ENCODE results near the gene HOPX.
A peak's percentile ranks its signal among the peaks of the same experiment; 100 is the strongest.
"Not testable (repeated sequence)": the region's sequence is repeated elsewhere in the genome, so short reads cannot be mapped to it uniquely, and the experiment has no call there.

Gene HOPX

GRCh38 chr4:56704089-56704871, 23.2 kb upstream of the HOPX start:
- no peaks in the 10 kb centered on the region for H3K9me3 ChIP-seq (ENCODE audit: control insufficient read depth, low read length)
- no peaks in the 10 kb centered on the region for H3K36me3 ChIP-seq (ENCODE audit: control insufficient read depth, insufficient read depth, low read length)
- 87 to 90% methylated on average over 7 of the region's 7 CpGs for WGBS, 2 experiments
- no peak overlapping the region for H3K27ac ChIP-seq (ENCODE audit: insufficient read depth, low read depth, low read length, poor library complexity, severe bottlenecking)
- H3K4me3 ChIP-seq (ENCODE audit: insufficient read depth, low read depth, low read length): no peak overlapping the region
- peaks cover 7% of the 10 kb centered on the region for H3K4me1 ChIP-seq (ENCODE audit: control insufficient read depth, insufficient read depth, low read length)
- no peaks in the 10 kb centered on the region for H3K27me3 ChIP-seq (ENCODE audit: control insufficient read depth, insufficient read depth, low read length, poor library complexity, severe bottlenecking)

GRCh38 chr4:56703378-56703777, 22.3 kb upstream of the HOPX start:
- Histone ChIP-seq H3K27me3 (ENCODE audit: control insufficient read depth, insufficient read depth, low read length, poor library complexity, severe bottlenecking) (no peaks in the 10 kb centered on the region), H3K4me1 (ENCODE audit: control insufficient read depth, insufficient read depth, low read length) (peaks cover 7% of the 10 kb centered on the region), H3K36me3 (ENCODE audit: control insufficient read depth, insufficient read depth, low read length) (no peaks in the 10 kb centered on the region), H3K4me3 (ENCODE audit: insufficient read depth, low read depth, low read length) (no peak overlapping the region), H3K9me3 (ENCODE audit: control insufficient read depth, low read length) (no peaks in the 10 kb centered on the region), H3K27ac (ENCODE audit: insufficient read depth, low read depth, low read length, poor library complexity, severe bottlenecking) (no peak overlapping the region)
- 88 to 93% methylated on average over 5 of the region's 5 CpGs for WGBS, 2 experiments

DNA sequence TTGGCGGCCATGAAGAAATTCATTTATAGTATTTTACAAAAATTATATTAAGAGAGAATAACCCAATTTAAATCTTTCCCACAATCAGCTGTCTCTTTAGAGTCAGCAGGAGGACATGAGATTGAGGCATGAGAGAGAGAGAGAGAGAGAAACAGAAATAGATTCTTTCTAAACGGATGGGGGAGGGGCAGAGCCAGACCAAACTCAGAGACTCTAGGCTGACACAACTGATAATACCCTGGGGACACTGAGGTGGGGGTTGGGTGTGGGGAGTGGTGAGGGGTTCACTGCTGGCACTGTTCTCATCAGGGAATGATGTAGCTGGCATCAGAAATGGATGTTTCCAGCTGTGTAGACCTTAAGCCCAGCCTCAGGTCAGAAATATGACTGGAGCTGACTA, 20.5 kb upstream of the HOPX start:
- no peaks in the 10 kb centered on the region for H3K36me3 ChIP-seq (ENCODE audit: control insufficient read depth, insufficient read depth, low read length)
- H3K9me3 ChIP-seq (ENCODE audit: control insufficient read depth, low read length): no peaks in the 10 kb centered on the region
- no peak overlapping the region for H3K4me3 ChIP-seq (ENCODE audit: insufficient read depth, low read depth, low read length)
- WGBS, 2 experiments: 45 to 46% methylated on average over 1 of the region's 2 CpGs
- H3K27ac ChIP-seq (ENCODE audit: insufficient read depth, low read depth, low read length, poor library complexity, severe bottlenecking): no peak overlapping the region
- no peaks in the 10 kb centered on the region for H3K27me3 ChIP-seq (ENCODE audit: control insufficient read depth, insufficient read depth, low read length, poor library complexity, severe bottlenecking)
- peaks cover 7% of the 10 kb centered on the region for H3K4me1 ChIP-seq (ENCODE audit: control insufficient read depth, insufficient read depth, low read length)

GRCh38 chr4:56701161-56701480, 20.0 kb upstream of the HOPX start:
- no peaks in the 10 kb centered on the region for H3K9me3 ChIP-seq (ENCODE audit: control insufficient read depth, low read length)
- no peaks in the 10 kb centered on the region for H3K27me3 ChIP-seq (ENCODE audit: control insufficient read depth, insufficient read depth, low read length, poor library complexity, severe bottlenecking)
- no peak overlapping the region for H3K4me3 ChIP-seq (ENCODE audit: insufficient read depth, low read depth, low read length)
- 92 to 94% methylated on average over 4 of the region's 4 CpGs for WGBS, 2 experiments
- no peak overlapping the region for H3K27ac ChIP-seq (ENCODE audit: insufficient read depth, low read depth, low read length, poor library complexity, severe bottlenecking)
- peaks cover 7% of the 10 kb centered on the region for H3K4me1 ChIP-seq (ENCODE audit: control insufficient read depth, insufficient read depth, low read length)
- no peaks in the 10 kb centered on the region for H3K36me3 ChIP-seq (ENCODE audit: control insufficient read depth, insufficient read depth, low read length)

GRCh38 chr4:56699537-56700105, 18.5 kb upstream of the HOPX start:
- H3K4me1 ChIP-seq (ENCODE audit: control insufficient read depth, insufficient read depth, low read length): peaks cover 7% of the 10 kb centered on the region
- 95 to 98% methylated on average over 2 of the region's 2 CpGs for WGBS, 2 experiments
- no peaks in the 10 kb centered on the region for H3K9me3 ChIP-seq (ENCODE audit: control insufficient read depth, low read length)
- no peaks in the 10 kb centered on the region for H3K27me3 ChIP-seq (ENCODE audit: control insufficient read depth, insufficient read depth, low read length, poor library complexity, severe bottlenecking)
- no peak overlapping the region for H3K27ac ChIP-seq (ENCODE audit: insufficient read depth, low read depth, low read length, poor library complexity, severe bottlenecking)
- no peak overlapping the region for H3K4me3 ChIP-seq (ENCODE audit: insufficient read depth, low read depth, low read length)
- no peaks in the 10 kb centered on the region for H3K36me3 ChIP-seq (ENCODE audit: control insufficient read depth, insufficient read depth, low read length)

DNA sequence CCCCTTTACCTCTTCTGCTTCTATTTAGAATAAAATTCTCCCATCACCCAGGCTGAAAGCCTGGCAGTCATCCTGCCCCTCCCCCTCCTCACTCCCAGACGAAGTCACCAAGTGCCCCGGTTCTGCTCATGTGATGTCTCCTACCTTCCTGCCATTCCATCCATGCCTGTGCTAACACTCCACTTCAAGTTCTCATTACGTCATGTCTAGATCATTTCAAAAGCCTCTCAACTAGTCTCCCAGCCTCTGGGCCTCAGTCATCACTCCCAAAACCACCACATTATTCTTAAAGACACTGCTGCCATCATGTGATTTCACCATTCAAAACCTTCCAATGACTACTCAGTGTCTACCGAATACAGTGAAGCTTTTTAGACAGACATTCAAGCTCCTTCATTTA, 17.2 kb upstream of the HOPX start:
- Histone ChIP-seq H3K36me3 (ENCODE audit: control insufficient read depth, insufficient read depth, low read length) (no peaks in the 10 kb centered on the region), H3K4me1 (ENCODE audit: control insufficient read depth, insufficient read depth, low read length) (no peaks in the 10 kb centered on the region), H3K4me3 (ENCODE audit: insufficient read depth, low read depth, low read length) (no peak overlapping the region), H3K9me3 (ENCODE audit: control insufficient read depth, low read length) (no peaks in the 10 kb centered on the region), H3K27me3 (ENCODE audit: control insufficient read depth, insufficient read depth, low read length, poor library complexity, severe bottlenecking) (no peaks in the 10 kb centered on the region), H3K27ac (ENCODE audit: insufficient read depth, low read depth, low read length, poor library complexity, severe bottlenecking) (no peak overlapping the region)
- WGBS, 2 experiments: 76 to 77% methylated on average over 4 of the region's 4 CpGs

GRCh38 chr4:56696056-56696455, 15.0 kb upstream of the HOPX start:
- H3K4me1 ChIP-seq (ENCODE audit: control insufficient read depth, insufficient read depth, low read length): peaks cover 3% of the 10 kb centered on the region
- whole genome bisulfite sequencing, 2 experiments: 87 to 90% methylated on average over 5 of the region's 5 CpGs

GRCh38 chr4:56693476-56693875, 12.4 kb upstream of the HOPX start:
- H3K4me1 ChIP-seq (ENCODE audit: control insufficient read depth, insufficient read depth, low read length); H3K4me3 ChIP-seq (ENCODE audit: insufficient read depth, low read depth, low read length); H3K27ac ChIP-seq (ENCODE audit: insufficient read depth, low read depth, low read length, poor library complexity, severe bottlenecking); H3K27me3 ChIP-seq (ENCODE audit: control insufficient read depth, insufficient read depth, low read length, poor library complexity, severe bottlenecking); H3K36me3 ChIP-seq (ENCODE audit: control insufficient read depth, insufficient read depth, low read length); H3K9me3 ChIP-seq (ENCODE audit: control insufficient read depth, low read length): not testable (repeated sequence)
- WGBS, 2 experiments: 88 to 92% methylated on average over 27 to 29 of the region's 35 CpGs

More at GRCh38 chr4:56696056-56696455, 15.0 kb upstream of the HOPX start:
- H3K27me3 ChIP-seq (ENCODE audit: control insufficient read depth, insufficient read depth, low read length, poor library complexity, severe bottlenecking): no peaks in the 10 kb centered on the region
- no peak overlapping the region for H3K27ac ChIP-seq (ENCODE audit: insufficient read depth, low read depth, low read length, poor library complexity, severe bottlenecking)
- no peaks in the 10 kb centered on the region for H3K9me3 ChIP-seq (ENCODE audit: control insufficient read depth, low read length)
- H3K36me3 ChIP-seq (ENCODE audit: control insufficient read depth, insufficient read depth, low read length): no peaks in the 10 kb centered on the region
- no peak overlapping the region for H3K4me3 ChIP-seq (ENCODE audit: insufficient read depth, low read depth, low read length)

GRCh38 chr4:56692576-56692975, 11.5 kb upstream of the HOPX start:
- Histone ChIP-seq H3K36me3 (ENCODE audit: control insufficient read depth, insufficient read depth, low read length) (no peaks in the 10 kb centered on the region), H3K4me3 (ENCODE audit: insufficient read depth, low read depth, low read length) (no peak overlapping the region), H3K27ac (ENCODE audit: insufficient read depth, low read depth, low read length, poor library complexity, severe bottlenecking) (peak overlapping the region; percentile 22), H3K27me3 (ENCODE audit: control insufficient read depth, insufficient read depth, low read length, poor library complexity, severe bottlenecking) (no peaks in the 10 kb centered on the region), H3K9me3 (ENCODE audit: control insufficient read depth, low read length) (no peaks in the 10 kb centered on the region), H3K4me1 (ENCODE audit: control insufficient read depth, insufficient read depth, low read length) (peaks cover 9% of the 10 kb centered on the region)
- WGBS, 2 experiments: 72% methylated on average over 4 of the region's 4 CpGs

DNA sequence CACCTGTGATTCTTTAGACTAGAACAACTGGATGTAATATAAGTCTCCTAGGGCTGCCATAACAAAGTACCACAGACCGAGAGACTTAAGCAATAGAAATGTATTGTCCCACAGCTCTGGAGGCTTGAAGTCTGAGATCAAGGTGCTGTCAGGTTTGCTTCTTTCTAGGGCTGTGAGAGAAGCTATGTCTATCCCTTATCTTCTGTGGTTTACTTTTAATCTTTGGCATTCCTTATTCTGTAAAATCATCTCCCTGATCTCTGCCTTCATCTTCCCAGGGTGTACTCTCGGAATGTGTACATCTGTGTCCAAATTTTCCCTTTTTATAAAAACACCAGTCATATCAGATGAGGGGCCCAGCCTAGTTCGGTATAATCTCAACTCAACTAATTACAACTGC, 10.3 kb upstream of the HOPX start:
- Histone ChIP-seq H3K4me3 (ENCODE audit: insufficient read depth, low read depth, low read length) (no peak overlapping the region), H3K27ac (ENCODE audit: insufficient read depth, low read depth, low read length, poor library complexity, severe bottlenecking) (no peak overlapping the region), H3K36me3 (ENCODE audit: control insufficient read depth, insufficient read depth, low read length) (no peaks in the 10 kb centered on the region), H3K9me3 (ENCODE audit: control insufficient read depth, low read length) (no peaks in the 10 kb centered on the region), H3K4me1 (ENCODE audit: control insufficient read depth, insufficient read depth, low read length) (peaks cover 9% of the 10 kb centered on the region), H3K27me3 (ENCODE audit: control insufficient read depth, insufficient read depth, low read length, poor library complexity, severe bottlenecking) (no peaks in the 10 kb centered on the region)
- 59 to 64% methylated on average over 3 of the region's 3 CpGs for WGBS, 2 experiments

Data from ectodermal cell (in vitro differentiated cells).